Fibroblast of skin of abdomen (primary cell): Measurements from ENCODE around the gene SCN8A.

Source experiments
- DNase-seq: peaks from one replicate; pipeline ENCODE4 v3.0.0-alpha.2; 2013

SCN8A gene

GRCh38 chr12:51721282-51721940 is 130.4 kb downstream of the SCN8A start:
- peak; percentile 7 for DNase-seq

DNA sequence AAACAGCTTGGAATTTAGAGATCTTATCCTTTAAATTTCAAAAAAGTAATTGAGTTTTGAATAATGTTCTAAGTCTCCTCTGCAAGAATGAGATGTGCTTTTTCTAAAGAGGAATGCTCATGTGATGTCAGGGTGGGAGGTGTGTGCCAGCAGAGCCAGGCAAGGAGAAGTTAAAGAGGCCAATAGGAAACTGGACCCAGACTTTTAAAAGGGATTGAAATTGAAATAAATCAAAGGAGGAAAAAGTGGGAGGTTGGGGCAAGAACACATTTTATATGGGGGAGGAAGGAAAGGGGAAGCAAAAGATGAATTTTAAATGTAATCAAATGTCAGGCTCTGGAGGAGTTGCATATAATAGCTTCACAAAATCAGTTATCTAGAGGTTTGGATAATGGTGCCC is 131.4 kb downstream of the SCN8A start:
- no peak for DNase-seq

DNA sequence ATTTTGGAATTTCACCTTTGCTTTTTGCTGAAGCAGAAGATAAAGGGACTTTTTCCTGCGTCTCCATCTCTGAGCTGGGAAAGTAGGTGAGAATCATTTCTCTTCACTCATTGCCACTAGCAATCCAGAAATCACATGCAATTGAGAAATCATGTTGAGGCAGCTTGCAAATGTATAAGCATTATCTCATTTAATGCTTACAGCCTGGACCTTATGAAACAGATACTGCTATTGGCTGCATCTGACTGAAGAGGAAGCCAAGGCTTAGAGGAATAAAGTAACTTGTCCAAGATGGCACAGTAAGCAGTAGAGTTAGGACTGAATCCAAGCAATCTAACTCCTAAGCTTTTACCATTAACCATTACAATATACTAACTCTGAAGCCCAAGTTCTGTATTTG is 135.1 kb downstream of the SCN8A start:
- no peak for DNase-seq

DNA sequence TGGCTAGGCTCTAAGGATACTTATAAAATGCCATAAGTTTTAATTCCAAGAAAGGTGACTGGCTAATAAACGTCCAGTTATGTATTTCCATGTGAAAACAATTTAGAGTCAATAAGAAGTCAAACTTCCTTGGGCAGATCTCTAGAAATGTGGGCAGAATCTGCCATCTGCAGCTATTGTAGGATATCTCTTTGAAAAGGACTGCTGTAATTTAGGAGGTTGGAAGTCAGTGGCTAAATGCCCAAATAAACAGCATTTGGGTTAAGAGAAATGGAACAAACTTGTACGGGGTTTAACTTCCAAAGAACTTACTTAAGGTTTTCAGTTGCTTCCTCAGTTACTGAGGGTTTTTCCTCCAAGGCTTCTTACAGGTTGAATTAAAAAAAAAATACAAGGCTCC is 135.9 kb downstream of the SCN8A start:
- no peak for DNase-seq

DNA sequence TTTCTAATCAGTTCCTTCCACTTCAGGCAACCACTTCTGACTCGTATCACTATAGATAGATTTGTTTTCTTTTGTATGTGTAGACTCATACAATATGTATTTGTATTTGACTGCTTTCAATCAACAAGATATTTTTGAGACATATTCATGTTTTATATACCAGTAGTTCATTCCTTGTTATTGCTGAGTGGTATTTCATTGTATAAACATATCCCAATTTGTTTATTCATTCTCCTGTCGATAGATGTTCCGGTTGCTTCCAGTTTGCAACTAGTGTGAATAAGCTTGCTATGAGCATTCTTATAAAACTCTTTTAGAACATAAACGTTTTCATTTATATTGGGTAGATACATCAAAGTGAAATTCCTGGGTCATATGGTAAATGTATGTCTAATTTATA is 138.3 kb downstream of the SCN8A start:
- DNase-seq, result no peak

DNA sequence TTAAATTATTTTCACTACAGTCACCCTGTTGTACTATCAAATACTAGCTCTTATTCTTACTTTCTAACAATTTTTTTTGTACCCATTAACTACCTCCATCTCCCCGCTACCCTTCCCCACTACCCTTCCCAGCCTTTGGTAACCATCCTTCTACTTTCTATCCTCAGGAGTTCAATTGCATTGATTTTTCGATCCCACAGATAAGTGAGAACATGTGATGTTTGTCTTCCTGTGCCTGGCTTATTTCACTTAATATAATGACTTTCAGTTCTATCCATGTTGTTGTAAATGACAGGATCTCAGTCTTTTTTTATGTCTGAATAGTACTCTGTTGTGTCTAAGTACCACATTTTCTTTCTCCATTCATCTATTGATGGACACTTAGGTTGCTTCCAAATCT is 139.7 kb downstream of the SCN8A start:
- DNase-seq, result no peak

GRCh38 chr12:51740536-51740935 is 149.5 kb downstream of the SCN8A start:
- no peak for DNase-seq

DNA sequence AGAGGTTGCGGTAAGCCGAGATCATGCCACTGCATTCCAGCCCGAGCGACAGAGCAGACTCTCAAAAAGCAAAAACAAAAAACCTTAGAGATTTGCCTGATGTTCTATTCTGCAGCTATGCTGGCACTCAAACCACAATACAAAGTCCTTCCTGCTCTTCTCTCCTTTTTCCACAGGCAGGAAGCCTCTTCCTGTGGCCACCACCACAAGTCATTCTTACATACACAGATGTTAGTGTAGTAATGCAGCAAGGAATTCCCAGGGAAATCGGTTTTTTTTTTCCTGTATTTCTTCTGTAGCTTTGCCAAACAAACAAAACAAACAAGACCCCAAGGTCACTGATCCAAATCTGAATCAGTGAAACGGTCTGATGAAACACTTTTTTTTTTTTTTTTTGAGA is 153.2 kb downstream of the SCN8A start:
- DNase-seq, result no peak

DNA sequence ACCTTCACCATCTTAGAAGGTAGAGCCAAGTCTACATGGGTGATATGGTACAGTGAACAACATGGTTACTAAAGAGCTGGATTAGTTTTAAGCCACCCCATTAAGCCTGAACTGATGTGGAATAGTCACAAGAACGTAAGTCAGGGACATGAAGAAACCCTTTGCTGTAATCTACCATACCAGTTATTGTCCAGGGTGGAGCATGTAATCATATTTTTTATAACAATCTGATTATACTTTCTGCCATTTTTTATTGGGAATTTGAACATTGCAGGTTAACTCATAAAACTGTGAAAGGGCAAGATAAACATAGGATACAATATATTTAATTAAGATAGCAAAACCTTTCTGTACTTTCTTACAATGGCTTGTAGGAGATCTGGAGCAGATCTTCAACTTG is 153.9 kb downstream of the SCN8A start:
- no peak for DNase-seq

DNA sequence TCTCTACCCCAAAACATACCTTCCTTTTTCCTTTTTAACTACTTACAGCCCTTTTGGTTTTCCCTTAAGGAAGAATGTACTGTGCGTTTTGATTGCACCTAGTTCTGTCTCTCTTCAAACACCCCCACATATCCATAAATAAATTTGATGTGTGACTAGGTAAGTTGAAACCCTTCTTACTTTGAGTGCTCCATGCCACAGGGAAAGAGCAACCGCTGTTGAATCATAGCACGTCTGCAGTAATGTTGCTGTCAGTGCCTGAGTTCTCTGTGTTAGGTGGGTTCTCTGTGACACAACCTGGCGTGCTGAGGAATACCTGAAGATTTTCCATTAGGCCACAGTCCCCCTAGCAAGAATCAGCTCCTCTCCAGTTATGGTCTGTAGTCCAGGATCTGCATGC is 155.4 kb downstream of the SCN8A start:
- no peak for DNase-seq

DNA sequence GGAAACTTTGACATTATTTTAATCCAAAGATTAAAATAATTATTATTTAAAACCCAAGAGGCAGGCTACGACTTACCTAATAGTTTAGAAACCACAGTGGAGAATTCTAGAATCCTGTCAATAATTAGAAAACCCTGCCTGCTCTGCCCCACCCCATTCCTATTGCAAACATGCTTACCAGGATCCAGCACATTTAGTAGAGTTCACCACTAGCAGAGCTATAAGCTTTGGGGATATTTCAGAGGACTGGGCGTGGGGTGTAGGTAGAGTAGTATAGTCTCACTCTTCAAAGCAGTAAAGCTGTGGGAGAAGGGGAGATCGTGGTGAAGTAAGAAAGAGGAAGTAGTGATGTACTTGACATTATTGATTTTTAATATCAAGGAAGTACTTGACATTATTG is 157.2 kb downstream of the SCN8A start:
- DNase-seq, result no peak

DNA sequence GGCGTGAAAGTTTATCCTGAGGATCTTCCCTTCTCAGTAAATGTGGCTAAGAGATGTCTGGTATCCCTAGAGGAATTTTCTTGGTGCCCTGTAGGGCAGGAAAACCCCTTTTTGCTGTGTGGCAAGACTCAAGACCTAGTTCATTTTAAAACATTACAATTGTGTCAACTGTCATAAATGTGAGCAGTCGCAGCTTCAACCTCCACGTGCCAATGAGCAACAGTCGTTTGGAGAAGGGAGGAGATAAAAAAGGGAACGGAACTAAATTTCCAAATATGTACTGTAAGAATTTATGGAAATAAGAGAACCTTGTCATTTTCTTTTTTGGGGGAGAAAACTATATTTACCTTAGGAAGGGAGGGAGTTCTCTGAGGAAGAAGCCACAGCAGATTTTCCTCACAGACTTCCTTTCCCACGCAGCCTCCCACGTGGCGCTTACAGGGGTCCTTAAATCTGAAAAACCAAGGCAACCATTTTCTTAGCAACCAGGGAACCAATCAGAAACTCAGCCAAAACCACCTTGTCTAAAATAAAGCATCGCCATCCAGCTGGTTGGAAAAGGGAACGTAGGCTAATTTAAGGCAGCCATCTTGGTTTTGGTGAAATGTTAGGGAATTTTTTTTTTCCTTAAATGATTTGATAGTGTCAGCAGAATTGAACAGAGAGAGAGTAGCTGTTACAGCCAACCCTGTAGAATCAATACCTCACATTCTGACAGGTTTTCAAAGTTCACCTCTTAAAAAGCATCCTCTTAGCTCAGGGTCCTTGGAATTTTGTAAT is 158.4 kb downstream of the SCN8A start:
- no peak for DNase-seq

GRCh38 chr12:51749986-51750317 is 158.9 kb downstream of the SCN8A start:
- no peak for DNase-seq

DNA sequence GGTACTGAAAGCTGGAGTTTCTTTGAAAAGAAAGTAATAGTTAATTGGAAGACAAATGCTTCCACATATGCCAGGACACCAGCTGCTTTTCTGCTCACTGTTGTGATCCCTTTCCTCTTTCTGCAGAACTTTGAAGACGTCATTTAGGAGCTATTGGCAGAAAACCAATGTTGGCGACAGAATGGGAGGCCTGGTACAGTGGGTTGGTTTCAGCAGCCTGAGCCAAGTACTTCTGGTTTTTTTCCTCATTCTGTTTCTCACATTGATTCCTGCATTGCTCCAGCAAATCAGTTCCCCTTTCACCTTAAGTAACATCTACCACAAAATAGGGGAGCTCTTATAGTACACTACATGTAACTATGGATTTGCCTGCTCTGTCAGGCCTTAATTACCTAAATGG is 160.6 kb downstream of the SCN8A start:
- no peak for DNase-seq

DNA sequence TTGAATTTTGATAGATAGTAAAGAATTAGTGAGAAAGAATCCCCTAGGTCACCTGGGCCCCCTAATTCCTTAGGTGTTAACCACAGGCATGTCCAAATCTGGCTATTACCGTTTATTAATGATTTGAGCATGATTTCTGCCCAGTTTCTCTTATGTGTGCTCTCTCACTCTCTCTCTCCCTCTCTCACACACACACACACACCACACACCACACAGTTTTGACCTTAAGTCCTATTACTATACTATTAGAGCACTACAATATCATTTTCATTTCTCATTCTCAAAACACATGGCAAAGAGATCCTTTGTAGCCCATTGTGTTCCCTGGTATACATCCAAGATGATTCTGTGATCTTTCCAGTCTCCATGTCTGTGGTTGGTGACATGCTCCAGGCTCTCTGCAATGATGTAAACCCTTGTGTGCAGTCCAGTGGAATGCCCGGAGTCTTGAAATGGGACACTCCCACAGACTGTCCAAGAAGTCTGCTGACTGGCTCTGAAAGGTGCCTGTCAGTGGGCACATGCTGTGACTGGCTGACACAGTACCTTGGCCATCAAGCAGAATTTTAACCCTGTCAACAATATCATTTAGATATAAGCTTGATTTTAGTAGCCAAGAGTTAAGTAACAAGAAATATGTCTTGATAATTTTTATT is 161.3 kb downstream of the SCN8A start:
- DNase-seq, result peak; percentile 82

- DNase-seq, result no peak
Observed at GRCh38 chr12:51753980-51754675, 163.1 kb downstream of the SCN8A start.

DNA sequence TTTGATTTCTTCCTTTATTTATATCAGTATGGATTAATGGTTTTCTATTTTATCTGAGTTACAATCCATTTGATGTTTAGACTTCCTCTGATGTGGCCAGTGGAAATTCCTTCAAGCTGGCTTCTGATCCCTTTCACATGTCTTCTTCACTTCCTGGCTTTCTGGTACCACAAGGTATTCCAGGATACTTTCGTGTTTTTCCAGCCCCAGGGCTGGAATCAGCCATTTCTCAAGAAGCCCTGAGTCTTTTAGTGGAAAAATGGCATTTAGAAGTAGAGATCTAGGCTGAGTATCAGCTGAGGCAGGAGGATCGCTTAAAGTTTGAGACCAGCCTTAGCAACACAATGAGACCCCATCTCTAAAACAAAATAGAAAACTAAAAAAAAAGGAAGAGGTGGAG is 164.2 kb downstream of the SCN8A start:
- no peak for DNase-seq

GRCh38 chr12:51759175-51759574 is 168.1 kb downstream of the SCN8A start:
- no peak for DNase-seq

DNA sequence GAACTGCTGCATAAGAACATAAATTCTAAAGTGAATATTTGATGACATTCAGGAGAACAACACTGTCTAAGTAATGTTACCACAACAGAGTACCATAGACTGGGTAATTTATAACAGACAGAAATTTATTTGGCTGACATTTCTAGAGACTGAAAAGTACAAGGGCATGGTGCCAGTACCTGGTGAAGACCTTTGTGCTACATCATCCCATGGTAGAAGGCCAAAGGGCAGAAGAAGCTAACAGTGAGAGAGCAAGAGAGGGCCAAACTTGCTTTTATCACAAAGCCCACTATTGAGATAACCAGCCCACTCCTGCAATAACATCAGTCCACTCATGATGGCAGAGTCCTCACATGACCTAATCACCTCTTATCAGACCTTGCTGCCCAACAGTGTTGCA is 168.7 kb downstream of the SCN8A start:
- DNase-seq, result no peak

DNA sequence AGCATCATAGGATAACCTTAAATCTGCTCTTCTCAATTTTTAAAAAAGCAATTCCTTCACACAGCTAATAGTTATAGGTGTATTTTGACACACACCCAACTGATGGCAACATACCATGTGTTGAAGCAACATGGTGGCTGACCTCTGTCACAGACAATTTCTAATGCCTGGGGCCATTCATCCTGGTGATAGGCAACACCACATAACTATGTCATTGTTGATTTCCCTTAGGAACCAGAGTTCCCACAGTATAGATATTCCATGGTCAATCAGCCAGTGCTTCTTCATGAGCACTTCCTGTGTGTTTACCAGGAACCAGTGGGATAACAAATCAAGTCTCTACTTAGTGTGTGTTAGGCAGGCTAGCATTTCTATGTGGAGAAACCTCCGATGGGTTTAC is 169.2 kb downstream of the SCN8A start:
- no peak for DNase-seq

DNA sequence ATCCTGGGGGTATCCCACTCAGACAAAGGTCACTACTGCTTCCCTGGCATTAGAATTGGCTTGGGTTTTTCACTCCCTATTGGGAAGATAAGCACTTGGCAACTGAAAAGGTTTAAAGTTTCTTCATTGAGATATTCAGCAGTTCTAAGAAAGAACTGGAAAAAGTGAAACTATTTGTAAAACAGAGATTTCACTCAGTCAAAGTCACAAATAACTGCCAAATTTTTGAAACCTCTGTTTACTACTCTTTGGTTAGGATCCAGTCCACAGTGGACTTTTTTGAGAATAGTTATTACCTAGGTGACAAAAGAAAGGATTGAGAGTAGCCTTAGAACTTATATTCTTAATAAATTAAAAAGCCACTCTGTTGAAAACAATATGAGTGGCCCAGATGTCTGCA is 172.7 kb downstream of the SCN8A start:
- no peak for DNase-seq

GRCh38 chr12:51766067-51766676 is 175.1 kb downstream of the SCN8A start:
- DNase-seq, result no peak

DNA sequence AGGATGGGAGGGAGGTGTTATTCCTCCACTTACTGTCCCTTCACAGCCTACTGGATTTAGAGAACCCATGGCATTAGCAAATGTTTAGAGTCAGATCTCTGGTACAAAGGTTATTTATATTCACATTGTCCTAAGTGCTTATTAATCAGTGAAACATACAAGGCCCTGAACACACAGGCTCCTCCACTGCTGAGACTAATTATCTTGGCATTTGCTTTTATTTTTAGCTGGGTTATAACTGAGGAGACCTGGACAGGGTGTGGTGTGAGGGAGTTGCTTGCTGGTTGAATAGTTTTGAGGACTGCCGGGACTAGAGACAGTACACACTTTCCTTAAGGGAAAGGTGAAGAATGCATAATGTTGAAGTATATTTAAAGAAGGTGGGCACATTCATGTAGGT is 180.0 kb downstream of the SCN8A start:
- no peak for DNase-seq
